Stimulated activated CD4-positive, alpha-beta T cell treated with anti-CD3 and anti-CD28 coated beads, Interleukin-4, amount 100 ng/mL, for 48 hours (primary cell): ENCODE measurements around the gene KRT75.
"Not testable (repeated sequence)": the region's sequence is repeated elsewhere in the genome, so short reads cannot be mapped to it uniquely, and the experiment has no call there.

Source experiments
- DNase-seq, 2 donors: peaks; one replicate each; pipeline ENCODE4 v3.0.0-alpha.2; 2020; ENCODE audit warnings: low read depth in 2 of 2

KRT75 gene

DNA sequence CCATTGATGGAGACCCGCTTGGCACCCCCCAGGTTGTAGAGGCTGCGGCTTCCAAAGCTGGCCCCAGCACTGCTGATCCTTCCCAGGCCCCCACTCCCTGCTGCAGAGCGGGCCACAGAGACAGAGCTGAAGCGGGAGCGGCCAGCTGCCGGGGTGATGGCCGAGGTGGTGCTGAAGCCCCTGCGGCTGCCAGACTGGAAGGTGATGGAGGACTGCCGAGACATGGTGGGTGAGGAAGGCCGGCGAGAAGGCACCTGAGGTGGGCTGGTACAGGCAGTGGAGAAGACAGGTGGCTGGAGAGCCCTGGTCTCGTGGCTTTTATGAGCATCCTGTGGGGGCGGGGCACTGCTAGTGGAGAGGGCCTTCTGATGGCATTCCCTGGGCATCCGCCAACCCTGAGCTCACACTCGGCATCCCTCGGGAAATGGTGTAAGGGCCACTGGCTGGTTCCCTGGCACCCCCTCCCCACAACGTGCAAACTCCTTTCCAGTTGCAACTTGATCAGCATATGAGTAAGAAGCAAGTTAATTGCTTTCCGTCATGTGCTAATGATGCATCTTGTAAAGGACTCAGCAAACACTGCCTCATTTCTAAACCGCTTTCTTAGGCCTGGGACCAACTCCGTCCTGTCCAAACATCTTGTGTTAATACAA lies at the start of gene KRT75:
Gene KRT75 (minus strand): TSS at position 291 of the 653 bp plus-strand sequence. CDS start 67 bp downstream, at position 224.
- DNase-seq = no peak

DNA sequence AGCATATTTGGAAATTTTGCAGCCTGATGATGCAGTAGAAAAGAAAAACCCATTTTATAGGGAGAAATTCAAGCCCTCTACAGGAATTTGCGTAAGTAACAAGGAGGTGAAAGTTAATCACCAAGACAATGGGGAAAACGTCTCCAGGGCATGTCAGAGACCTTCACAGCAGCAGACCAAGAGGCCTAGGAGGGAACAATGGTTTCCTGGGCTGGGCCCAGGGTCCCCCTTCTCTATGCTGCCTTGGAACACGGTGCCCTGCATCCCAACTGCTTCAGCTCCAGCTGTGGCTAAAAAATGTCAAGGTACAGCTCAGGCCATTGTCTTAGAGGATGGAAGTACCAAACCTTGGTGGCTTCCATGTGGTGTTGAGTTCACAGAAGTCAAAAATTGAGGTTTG lies 45.9 kb upstream of the KRT75 start:
- DNase-seq = no peak

DNA sequence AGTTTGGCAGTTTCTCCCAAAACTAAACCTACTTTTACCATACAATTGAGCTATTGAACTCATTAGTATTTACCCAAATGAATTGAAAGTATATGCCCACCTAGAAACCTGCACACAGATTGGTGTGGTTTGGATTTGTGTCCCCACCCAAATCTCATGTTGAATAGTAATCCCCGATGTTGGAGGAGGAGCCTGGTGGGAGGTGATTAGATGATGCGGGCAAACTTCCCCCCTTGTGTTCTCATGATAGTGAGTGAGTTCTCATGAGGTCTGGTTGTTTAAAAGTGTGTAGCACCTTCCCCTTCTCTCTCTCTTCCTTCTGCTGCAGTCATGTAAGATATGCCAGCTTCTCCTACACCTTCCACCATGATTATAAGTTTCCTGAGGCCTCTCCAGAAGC lies 43.5 kb upstream of the KRT75 start:
- no peak for DNase-seq

DNA sequence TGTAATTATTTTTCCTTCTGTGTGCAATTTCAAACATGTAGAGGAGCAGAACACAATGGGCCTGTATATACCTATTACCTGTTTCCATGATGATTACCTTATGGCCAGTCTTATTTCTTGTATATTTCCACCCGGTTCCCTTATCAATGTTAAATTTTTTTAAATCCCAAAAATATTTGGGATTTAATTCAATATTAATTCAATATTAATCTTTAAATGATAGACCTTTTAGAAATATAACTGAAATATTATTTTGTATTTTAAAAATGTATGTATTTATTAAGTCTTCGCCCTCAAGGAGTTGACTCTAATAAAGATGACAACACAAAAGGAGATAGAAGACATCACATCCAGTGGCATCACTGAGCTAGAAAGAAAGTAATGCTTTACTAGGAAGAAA lies 40.0 kb upstream of the KRT75 start:
- DNase-seq = no peak

DNA sequence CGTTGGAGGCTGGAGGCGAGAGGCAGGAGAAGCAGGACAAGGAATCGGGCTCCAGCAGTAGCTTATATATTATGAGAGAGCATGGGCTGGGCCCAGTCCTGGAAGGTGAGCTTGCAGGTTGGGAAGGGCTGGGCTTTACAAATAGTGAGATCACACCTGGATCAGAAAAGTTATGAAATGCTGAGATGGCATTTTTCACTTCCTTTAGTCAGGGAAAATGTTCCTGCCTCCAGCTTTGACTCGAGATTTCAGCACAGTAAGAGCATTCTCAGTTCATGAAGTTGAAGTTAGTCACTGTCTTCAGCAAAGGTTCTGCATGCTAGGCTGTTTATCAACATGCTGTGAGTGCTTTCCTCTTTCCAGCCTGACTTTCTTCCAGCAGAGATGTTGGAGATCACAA lies 39.6 kb upstream of the KRT75 start, which contains the start of gene KRT6C:
Gene KRT6C (minus strand): TSS at position 38 of the 400 bp plus-strand sequence. CDS start 68 bp downstream, outside the sequence.
- DNase-seq = no peak

DNA sequence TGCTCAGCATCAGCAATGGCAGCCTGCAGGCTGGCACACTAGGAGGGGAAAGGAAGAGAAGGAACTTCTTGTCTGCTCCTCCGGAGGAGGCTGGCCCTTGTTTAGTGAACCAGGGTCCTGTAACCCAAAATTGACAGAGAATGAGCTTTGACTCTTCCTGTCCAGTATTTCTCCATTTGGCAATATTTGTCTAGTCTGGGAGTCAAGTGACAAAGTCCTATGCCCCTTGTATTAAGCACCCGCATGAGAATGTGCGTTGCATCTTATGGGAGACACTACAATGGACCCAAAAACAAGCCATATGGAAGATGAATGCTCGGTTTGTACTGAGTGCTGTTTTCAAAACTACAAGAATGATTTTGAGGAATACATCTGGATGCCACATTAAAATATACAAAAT lies 35.7 kb upstream of the KRT75 start:
- DNase-seq = no peak

DNA sequence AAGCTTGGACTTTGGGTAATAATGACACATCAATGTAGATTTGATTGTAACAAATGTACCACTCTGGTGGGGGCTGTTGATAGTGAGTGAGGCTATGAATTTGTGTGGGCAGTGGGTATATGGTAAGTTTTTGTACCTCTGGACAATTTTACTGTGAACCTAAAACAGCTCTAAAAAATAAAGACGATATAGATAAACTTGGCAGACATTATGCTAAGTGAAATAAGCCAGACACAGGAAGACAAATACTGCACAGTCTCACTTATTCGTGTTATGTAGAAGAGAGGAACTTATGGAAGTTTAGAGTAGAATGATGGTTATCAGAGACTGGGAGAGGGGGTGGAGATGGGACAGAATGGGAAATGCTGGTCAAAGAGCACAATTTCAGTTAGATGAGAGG lies 30.7 kb upstream of the KRT75 start:
- DNase-seq = no peak

DNA sequence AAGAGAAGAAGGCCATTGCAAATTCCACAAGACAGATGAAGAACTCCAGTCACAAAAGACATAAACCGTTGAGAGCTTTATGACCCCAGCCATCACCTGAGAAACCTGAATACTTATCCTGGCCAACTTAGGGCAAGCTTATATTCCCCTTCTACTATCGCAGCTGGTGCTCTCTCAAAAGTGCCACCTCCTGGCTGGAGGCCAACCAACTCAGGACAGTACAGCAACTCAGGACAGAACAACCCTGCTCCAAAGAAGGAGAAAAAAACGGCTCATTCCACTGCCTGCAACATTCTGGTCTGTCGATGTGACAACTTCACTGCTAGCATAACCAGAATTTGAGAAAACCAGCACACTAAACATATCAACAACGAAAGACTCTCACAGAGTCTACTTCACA lies 27.5 kb upstream of the KRT75 start:
- no peak for DNase-seq

DNA sequence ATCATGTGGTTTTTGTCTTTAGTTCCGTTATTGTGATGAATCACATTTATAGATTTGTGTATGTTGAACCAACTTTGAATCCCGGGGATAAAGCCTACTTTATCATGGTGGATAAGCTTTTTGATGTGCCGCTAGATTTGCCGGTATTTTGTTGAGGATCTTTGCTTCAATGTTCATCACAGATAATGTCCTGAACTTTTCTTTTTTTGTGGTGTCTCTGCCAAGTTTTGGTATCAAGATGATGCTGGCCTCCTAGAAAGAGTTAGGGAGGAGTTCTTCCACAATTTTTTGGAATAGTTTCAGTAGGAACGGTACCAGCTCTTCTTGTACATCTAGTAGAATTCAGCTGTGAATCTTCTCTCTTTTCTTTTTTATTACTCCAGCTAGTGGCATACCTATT lies 24.7 kb upstream of the KRT75 start:
- no peak for DNase-seq

DNA sequence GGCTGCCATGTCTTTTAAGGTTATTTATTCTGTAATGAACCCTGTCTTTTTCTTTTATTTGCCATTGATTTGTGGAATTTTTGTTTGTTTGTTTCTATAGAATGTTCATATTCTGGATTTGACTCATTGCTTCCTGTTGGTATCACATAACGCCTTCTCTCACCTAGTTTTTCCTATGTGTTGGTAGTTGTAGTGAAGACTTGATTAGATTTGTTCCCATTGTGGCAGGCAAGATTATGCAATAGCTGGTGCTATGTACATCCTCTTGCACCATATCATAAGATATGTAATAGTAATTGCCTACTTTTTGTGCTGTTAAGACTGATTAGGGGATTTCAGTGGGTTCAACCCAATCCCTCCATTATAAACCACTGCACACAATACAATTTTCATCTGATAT lies 21.6 kb upstream of the KRT75 start:
- DNase-seq = no peak

DNA sequence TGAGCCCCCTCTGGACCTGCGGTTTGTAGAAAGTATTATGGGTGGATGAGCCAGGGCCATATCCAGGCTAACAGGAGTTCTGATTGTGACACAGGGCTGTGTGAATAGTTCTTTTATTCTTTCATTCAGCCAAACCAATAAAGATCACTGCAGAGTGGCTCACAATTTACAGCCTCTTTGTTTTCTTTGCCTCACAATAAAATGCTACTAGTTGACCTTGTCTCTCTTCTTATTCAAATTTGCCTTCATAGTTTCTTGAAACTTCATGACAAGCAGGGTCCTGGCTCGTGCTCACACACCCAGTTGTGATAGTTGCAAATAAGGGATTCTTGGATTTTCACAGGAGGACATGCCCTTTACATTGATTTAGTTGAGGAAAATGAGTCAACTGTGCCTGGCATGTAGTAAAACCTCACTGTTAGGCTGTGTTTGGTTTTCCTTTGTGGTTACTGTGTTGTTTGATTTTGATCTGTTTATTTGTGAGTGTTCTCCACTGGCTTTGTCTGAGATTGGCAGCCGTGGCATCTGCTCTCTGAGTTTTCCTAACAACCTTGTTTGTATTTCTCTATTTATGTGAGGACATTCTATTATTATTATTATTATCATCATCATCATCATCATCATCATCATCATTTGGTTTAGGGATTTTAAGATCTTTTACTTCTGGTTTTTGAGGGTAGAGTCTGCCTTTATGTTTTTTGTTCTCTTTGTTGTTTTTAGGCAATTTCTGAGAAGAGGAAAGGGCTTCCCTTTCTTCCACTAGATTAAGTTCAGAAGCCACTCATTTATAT lies 20.4 kb upstream of the KRT75 start:
- DNase-seq = no peak

DNA sequence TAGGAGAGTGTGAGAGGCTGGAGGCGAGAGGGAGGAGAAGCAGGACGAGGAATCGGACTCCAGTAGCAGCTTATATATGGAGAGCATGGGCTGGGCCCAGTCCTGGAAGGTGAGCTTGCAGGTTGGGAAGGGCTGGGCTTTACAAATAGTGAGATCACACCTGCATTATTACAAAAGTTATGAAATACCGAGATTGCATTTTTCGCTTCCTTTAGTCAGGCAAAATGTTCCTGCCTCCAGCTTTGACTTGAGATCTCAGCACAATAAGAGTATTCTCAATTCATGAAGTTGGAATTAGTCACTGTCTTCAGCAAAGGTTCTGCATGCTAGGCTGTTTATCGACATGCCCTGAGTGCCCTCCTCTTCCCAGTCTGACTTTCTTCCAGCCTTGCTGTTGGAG lies 17.9 kb upstream of the KRT75 start, which contains the start of gene KRT6B:
Gene KRT6B (minus strand): TSS at position 46 of the 400 bp plus-strand sequence. CDS start 68 bp downstream, outside the sequence.
- DNase-seq = no peak

DNA sequence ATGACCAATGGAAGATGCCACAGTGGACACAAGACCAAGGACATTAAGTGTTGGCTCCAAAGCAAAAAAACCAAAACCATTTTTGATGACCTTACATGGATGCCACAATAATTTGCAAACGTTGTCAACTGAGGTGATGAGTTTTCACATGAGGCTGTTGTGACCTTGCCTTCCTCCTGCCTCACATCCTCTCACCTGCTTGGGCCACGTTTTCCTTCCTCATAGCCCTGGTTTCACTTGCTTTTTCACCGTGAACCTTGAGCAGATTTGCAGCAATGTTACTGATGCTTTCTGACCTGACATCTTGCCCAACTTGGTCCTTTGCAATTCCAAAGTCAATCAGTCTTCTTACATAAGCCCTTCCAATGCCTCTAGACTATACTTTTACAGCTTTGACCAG lies 14.1 kb upstream of the KRT75 start:
- no peak for DNase-seq

DNA sequence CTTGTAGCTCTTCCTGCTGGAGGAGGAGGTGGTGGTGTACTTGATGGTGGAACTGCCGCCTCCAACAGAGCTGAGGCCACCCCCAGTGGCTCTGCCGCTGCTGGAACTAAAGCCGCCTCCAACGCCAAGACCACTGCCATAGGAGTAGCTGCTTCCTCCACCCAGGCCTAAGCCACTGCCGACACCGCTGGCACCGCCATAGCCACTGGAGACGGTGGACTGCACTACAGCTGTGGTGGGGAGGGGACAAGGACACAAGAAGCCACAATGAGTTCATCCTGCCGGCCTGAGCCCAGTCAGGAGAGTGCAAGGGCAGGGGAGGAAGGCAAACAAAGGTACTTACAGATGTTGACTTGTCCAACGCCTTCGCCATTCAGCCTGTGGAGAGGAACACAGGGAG lies 13.0 kb upstream of the KRT75 start:
- not testable (repeated sequence) for DNase-seq

DNA sequence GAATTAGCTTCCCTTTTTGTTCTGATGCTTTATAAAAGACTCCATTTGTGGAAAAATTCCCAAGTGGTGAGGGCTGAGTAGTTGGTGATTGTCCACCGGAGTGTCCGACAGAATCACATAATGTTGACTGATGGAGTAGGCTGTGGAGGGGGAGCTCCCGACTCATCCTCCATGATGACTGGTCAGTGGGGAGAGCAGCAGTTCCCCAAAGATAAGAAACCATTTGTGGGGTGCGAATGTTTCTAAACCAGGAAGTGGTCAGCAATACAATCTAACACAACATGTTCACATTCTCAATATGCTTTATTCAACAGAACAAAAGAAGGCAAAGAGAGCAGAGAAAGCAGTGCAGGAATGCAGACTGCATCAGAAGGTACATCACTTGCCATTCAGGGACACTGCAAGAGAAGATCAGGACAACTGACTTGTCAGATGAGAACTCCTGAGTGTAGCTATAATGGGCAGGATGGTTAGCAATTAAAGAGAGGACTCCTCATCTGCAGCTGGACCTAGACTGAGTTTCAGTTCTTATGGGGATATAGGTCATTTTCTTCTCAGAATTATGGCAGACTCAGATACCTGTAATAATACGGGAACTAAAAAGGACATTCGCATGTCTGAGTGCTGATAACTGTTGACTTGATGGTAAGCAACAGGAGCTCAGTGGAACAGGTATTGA lies 12.3 kb upstream of the KRT75 start:
- no peak for DNase-seq

DNA sequence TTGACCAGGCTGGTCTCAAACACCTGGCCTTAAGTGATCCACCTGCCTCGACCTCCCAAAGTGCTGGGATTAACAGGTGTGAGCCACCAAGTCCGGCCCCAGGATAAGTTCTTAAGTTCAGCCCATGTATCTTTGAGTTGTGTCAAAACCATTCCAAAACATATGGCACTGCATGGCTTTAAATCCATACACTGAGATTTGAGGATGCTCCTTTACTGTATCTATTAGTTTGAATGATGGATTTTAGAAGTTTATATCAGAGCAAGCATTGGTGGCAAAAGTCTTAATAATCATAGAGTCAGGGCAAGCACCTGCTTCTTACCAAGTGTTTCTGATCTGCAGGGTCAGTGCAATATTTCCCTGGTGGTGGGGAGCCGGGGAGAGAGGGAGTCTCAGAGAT lies 11.7 kb upstream of the KRT75 start:
- DNase-seq = no peak

DNA sequence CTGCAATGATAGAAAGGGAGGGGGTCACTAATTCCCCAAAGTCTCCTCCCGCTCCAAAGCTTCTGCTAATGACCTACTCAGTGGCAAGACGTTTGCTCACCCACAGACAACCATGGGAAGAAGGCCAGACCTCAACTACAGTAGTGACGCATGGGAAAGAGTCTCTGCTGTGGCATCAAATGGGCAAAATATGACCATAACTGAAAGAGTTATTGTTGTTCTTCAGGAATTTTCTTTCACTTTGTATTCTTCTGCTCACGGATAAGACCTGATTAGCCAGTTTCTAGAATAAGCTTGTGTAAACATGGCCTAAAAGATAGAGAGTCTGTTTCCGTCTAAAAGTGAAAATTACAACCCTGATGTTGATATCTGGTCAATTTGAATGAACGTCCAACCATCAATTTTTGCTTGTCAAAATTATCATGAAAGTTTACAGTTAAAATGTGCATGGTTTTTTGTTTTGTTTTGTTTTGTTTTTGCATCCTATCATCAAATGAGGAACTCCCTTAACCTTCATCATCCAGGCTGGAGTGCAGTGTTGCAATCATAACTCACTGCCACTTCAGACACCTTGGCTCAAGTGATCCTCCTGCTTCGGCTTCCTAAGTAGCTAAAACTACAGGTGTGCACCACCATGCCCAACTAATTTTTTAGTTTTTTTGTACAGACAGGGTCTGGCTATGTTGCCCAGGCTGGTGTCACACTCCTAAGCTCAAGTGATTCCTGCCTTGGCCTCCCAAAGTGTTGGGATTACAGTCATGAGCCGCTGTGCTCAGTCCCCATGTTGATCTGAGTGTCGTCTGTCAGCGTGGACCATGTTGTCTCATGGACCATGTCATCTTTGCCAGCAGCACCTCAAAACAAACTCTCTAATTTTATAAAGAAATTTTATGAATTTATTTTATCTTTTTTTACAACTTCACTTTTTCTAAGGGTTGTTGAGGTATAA lies 10.8 kb upstream of the KRT75 start:
- DNase-seq = no peak

DNA sequence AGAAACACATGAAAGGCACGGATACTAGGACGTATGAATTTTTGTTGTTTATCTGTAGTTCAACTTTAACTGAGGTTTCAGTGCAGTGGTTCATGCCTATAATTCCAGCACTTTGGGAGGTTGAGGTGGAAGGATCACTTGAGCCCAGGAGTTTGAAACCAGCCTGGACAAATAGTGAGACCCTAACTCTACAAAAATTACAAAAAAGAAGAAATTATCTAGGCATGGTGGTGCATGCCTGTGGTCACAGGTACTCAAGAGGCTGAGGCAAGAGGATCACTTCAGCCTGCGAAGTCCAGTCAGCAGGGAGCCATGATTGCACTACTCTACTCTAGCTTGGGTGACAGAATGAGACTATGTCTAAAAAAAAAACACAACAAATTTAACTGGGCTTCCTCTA lies 9.8 kb upstream of the KRT75 start:
- no peak for DNase-seq

DNA sequence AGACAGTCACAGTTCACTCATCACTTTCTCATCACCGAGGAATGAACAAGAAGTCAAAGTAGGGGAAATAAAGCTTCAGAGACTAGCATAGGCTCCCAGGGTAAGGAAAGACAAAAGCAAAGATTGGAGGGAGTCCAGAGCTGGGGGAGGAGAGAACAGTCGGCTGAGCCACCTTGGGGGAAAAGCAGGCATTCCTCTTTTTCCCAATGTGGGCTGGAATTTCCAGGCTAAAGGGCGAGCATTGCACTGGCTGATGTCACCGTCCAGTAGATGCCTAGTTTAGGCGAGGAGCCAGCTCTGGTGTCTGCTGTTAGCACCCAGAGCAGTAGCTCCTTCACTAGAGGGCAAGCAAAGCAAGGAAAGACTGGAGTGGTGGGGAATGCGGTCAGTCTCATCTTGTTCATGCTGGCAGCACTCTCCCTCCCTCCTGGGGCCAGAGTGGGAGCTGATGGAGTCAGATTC lies 8.5 kb upstream of the KRT75 start:
- DNase-seq = no peak

DNA sequence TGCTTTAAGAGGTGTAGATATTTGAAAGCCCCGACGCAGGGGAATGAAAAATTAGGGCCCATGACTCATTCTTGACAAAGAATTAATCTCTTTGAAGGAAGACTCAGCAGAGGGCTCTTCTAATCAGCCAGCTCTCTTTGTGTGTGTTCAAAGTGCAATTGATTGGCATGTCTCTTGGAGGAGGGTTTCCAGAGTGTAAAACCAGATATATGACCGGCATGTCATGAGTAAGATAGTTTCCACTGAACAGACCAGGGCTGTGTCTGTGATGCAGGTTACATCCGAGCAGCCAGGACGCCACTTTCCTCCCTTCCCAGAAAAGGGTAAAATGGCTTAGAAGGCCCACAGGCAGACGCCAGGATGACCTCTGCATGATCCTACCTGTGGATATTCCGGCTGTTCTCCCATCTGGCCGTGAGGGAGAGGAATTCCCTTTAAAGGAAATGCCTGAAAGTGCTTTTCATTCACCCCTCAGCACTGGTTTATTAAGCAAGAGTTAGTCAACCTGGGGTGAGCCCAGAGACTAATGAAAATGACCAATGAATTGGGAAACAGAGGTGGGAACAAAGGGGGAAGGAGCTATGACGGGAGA lies 7.2 kb upstream of the KRT75 start:
- no peak for DNase-seq

DNA sequence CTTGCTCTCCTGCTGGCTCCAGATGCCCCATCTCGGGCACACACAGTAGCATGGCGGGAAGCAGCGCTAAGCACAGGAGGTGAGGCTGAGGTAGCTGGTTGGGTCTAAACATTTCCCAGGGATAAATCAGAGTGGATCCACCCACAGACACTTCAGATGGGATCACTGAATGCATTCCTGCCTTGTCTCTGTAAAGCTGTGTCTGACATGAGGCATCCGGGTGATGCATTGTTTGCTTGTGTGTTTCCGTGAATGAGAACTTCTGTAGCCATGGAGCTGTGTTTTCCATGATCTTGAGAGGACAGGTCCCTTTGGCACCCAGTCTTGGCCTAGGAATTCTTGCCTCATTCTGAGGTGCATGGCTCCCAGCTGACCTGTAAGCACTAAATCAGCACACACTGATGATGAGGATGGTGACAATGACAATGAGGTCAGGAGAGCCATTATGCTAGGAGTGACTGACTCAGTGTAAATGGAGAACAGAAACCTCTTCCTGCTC lies 6.7 kb upstream of the KRT75 start:
- no peak for DNase-seq
